ENCODE results near the gene ELL3. TPM values are rescaled to one million over a fixed set of nuclear protein-coding genes. Genes with fewer than 3 reads are reported as not detected.
"Not testable (repeated sequence)": the region's sequence is repeated elsewhere in the genome, so short reads cannot be mapped to it uniquely, and the experiment has no call there.

Gene ELL3
- polyA plus RNA-seq, 1 donor from 2014 or later, result 2.2 TPM

GRCh38 chr15:43808435-43808950 lies 31.7 kb upstream of the ELL3 start:
- Histone ChIP-seq H3K4me2 (ENCODE audit: low read length) (no peak overlapping the region), H3K79me2 (replicated peaks; ENCODE audit: insufficient read depth, low read length) (no peaks in the 10 kb centered on the region), H3F3A (ENCODE audit: insufficient read depth, low read length, poor library complexity, severe bottlenecking) (no peaks in the 10 kb centered on the region), H3K4me3 (ENCODE audit: low read length) (no peak overlapping the region), H3K27ac (ENCODE audit: low read length) (no peak overlapping the region), H3K9me3 (ENCODE audit: low read length) (no peaks in the 10 kb centered on the region), H3K36me3 (ENCODE audit: insufficient read depth, low read length) (peaks cover 13% of the 10 kb centered on the region), H4K20me1 (ENCODE audit: insufficient read depth) (no peaks in the 10 kb centered on the region), H3K9me2 (ENCODE audit: insufficient read depth, low read length) (no peaks in the 10 kb centered on the region), H3K27me3 (ENCODE audit: insufficient read depth, low read depth, low read length) (no peaks in the 10 kb centered on the region), H2AFZ (ENCODE audit: low read depth, low read length) (no peak overlapping the region), H3K9ac (ENCODE audit: low read length) (no peak overlapping the region)
- no peak for TF ChIP-seq SMC3 (conservative IDR thresholded peaks at IDR 0.05; ENCODE audit: poor library complexity)
- no peak for TF ChIP-seq MXI1 (conservative IDR thresholded peaks at IDR 0.05; ENCODE audit: poor library complexity, severe bottlenecking)
- TF ChIP-seq EP300 (conservative IDR thresholded peaks at IDR 0.05; ENCODE audit: poor library complexity, severe bottlenecking), result no peak
- no peak for TF ChIP-seq TAF1 (IDR thresholded peaks at IDR 0.05; ENCODE audit: low read depth)
- TF ChIP-seq RAD21 (conservative IDR thresholded peaks at IDR 0.05), result no peak
- TF ChIP-seq CTCF (IDR thresholded peaks at IDR 0.05; ENCODE audit: poor library complexity, severe bottlenecking), result no peak
- TF ChIP-seq REST (IDR thresholded peaks at IDR 0.05; ENCODE audit: borderline replicate concordance), result no peak
- no peak for TF ChIP-seq EZH2 (IDR thresholded peaks at IDR 0.05; ENCODE audit: borderline replicate concordance, insufficient read depth, low read length, poor library complexity, severe bottlenecking)
- TF ChIP-seq POLR2AphosphoS5 (IDR thresholded peaks at IDR 0.05), result no peak

- H3F3A ChIP-seq (ENCODE audit: insufficient read depth, low read length, poor library complexity, severe bottlenecking); H3K4me3 ChIP-seq (ENCODE audit: low read length); H4K20me1 ChIP-seq (ENCODE audit: insufficient read depth); H3K9ac ChIP-seq (ENCODE audit: low read length); H3K9me3 ChIP-seq (ENCODE audit: low read length); H3K4me2 ChIP-seq (ENCODE audit: low read length); H3K79me2 ChIP-seq (replicated peaks; ENCODE audit: insufficient read depth, low read length); H2AFZ ChIP-seq (ENCODE audit: low read depth, low read length); H3K9me2 ChIP-seq (ENCODE audit: insufficient read depth, low read length); H3K27me3 ChIP-seq (ENCODE audit: insufficient read depth, low read depth, low read length); H3K36me3 ChIP-seq (ENCODE audit: insufficient read depth, low read length); H3K27ac ChIP-seq (ENCODE audit: low read length): not testable (repeated sequence)
Measured at GRCh38 chr15:43802676-43803075, 25.9 kb upstream of the ELL3 start.
